RWPE1 (cell line): ENCODE data around the gene CPA1.

Experiments used
- CTCF ChIA-PET: fragments of 350-600 bp; sonication (Branson Sonifier 250); formaldehyde crosslinking; extraction: SDS; loops from one replicate; lab custom pipeline; 2021; lab: Yijun Ruan, JAX
- POLR2A ChIA-PET: fragments of 400-600 bp; formaldehyde crosslinking; extraction: SDS; loops from one replicate; lab custom pipeline; 2020; ENCODE audit warnings: antibody characterized with exemption; ENCODE audit not compliant: low non-redundant PET; lab: Yijun Ruan, JAX
- DNase-seq: peaks from one replicate; pipeline ENCODE4 v3.0.0; 2012; ENCODE audit warnings: low spot score
- H3K27ac ChIP-seq: fragments of 450-650 bp; 2 replicates; pipeline ENCODE4 v1.5.1; 2017
- TF ChIP-seq, protein P1 (sequence below): fragments of 450-650 bp; conservative IDR thresholded peaks from 2 replicates; pipeline ENCODE4 v1.5.1; 2017; ENCODE audit warnings: low read depth, mild to moderate bottlenecking

CPA1 gene

DNA sequence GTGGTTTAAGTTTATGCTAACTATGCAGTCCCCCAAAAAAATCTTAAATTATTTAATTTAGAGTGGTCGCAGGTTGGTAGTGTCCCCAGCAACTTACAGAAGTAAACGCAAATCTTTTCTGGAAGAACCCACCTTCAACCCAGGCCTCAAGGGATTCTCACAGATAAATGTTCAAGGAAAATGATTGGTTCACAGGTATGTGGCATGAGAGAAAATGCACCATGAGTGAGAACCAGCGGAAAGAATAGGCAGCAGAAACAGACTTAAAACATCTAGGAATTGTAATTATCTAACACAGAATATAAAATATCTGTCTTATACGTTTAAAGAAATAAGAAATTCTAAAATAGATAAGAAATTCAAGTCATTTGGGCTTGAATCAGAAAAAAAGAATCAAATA lies 38.4 kb upstream of the CPA1 start:
- TF ChIP-seq, protein P1, sequence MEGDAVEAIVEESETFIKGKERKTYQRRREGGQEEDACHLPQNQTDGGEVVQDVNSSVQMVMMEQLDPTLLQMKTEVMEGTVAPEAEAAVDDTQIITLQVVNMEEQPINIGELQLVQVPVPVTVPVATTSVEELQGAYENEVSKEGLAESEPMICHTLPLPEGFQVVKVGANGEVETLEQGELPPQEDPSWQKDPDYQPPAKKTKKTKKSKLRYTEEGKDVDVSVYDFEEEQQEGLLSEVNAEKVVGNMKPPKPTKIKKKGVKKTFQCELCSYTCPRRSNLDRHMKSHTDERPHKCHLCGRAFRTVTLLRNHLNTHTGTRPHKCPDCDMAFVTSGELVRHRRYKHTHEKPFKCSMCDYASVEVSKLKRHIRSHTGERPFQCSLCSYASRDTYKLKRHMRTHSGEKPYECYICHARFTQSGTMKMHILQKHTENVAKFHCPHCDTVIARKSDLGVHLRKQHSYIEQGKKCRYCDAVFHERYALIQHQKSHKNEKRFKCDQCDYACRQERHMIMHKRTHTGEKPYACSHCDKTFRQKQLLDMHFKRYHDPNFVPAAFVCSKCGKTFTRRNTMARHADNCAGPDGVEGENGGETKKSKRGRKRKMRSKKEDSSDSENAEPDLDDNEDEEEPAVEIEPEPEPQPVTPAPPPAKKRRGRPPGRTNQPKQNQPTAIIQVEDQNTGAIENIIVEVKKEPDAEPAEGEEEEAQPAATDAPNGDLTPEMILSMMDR = no peak
- POLR2A ChIA-PET = no interaction called here
- CTCF ChIA-PET = no interaction called here
- DNase-seq = no peak
- H3K27ac ChIP-seq = no peak overlapping the region

- H3K27ac ChIP-seq = no peak overlapping the region
- DNase-seq = no peak
- POLR2A ChIA-PET = no interaction called here
- TF ChIP-seq, protein P1 = no peak
- CTCF ChIA-PET = no interaction called here
Measured at GRCh38 chr7:130342701-130343380, 37.5 kb upstream of the CPA1 start.

GRCh38 chr7:130344271-130344866 lies 35.9 kb upstream of the CPA1 start, which contains the start of gene CPA5:
Gene CPA5 (plus strand): TSS chr7:130344816. CDS start chr7:130346486, 1,670 bp downstream.
- no peak for DNase-seq
- no peak within 1 kb of the TSS for H3K27ac ChIP-seq
- TF ChIP-seq, protein P1 = no peak
- ChIA-PET CTCF (no interaction called here), POLR2A (no interaction called here)

DNA sequence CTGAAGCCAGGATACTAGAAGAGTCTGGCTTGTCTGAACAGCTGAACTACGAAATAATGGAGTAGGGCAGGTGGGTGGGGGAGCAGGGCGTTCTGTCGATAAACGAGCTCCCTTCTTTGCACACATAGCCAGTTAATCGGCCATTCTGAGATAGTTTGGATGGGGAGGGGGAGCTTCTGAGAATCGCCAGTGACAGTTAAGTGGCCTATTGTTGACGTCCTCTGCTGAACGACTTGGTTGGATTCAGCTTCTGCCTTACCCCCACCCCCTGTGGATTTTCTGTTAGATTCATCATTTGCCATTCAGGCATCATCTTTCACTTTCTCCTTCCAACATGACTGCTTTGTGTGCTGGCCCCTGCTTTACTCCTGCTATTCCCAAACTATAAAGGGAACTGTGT lies 35.2 kb upstream of the CPA1 start:
- TF ChIP-seq, protein P1 = no peak
- no peak for DNase-seq
- CTCF ChIA-PET = no interaction called here
- POLR2A ChIA-PET = interaction anchor here (0.6 kb wide), 1 partner anchor 396 kb away, joined by 3 read pairs; no protein-coding TSS in a partner anchor
- H3K27ac ChIP-seq = no peak overlapping the region

- POLR2A ChIA-PET = interaction anchor here (0.6 kb wide), 1 partner anchor 396 kb away, joined by 3 read pairs; no protein-coding TSS in a partner anchor
- CTCF ChIA-PET = no interaction called here
- no peak for DNase-seq
- H3K27ac ChIP-seq = no peak overlapping the region
- TF ChIP-seq, protein P1 = no peak
Measured at GRCh38 chr7:130345725-130346124, 34.6 kb upstream of the CPA1 start.

DNA sequence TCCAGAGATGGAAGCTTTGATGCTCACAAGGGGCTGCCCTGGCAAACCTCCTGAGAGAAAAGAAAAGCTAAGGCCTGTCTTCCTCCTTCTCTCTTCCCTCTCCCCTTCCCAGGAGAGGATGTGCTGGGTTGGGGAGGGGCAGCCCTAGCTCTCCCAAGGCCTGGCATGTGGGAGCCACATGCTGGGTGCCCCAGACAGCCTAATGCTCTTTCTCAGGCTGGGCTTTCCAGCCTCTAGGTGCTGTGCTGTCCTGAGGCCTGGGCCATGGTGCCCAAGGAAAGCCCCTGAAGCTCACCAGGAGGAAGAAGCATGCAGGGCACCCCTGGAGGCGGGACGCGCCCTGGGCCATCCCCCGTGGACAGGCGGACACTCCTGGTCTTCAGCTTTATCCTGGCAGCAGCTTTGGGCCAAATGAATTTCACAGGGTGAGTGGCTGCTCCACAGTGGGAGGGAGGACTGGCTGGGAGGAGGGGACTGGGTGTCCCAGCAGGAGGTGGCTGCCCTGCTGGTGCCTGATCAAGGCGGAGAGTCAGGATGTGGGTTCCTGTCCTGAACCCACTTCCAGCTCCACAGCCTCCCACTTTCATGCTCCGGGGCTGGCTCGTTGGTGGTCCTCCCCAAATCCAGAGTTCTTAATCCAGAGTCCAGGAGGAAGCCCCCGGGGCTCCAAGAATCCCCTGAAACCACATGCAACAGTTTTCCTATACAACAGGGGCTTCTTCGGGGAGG lies 34.0 kb upstream of the CPA1 start:
- CTCF ChIA-PET = no interaction called here

More for the DNA sequence above, 34.0 kb upstream of the CPA1 start:
- no peak overlapping the region for H3K27ac ChIP-seq
- TF ChIP-seq, protein P1 = no peak
- DNase-seq = no peak
- POLR2A ChIA-PET = no interaction called here
